Spleen (tissue), 3 donors: ENCODE results near the gene PEX10.

Experiments
- POLR2A ChIP-seq, 3 donors: fragments of 450-650 bp; IDR thresholded peaks; one replicate each; pipeline ENCODE4 v1.5.1; 2017; ENCODE audit warnings: antibody characterized with exemption in 3 of 3, mild to moderate bottlenecking in 1 of 3
- POLR2AphosphoS5 ChIP-seq, 3 donors: sonication (generic); formaldehyde crosslinking; IDR thresholded peaks; one replicate each; pipeline ENCODE4 v1.5.1; 2017; ENCODE audit warnings: antibody characterized with exemption in 3 of 3

- no peak for TF ChIP-seq POLR2AphosphoS5 (IDR thresholded peaks at IDR 0.05)
- TF ChIP-seq POLR2A (IDR thresholded peaks at IDR 0.05) = no peak
Observed at GRCh38 chr1:2417083-2417832, 4.9 kb upstream of the PEX10 start.
